Keratinocyte (primary cell): ENCODE data around the gene CLEC16A. TPM values are rescaled to one million over a fixed set of nuclear protein-coding genes. Genes with fewer than 3 reads are reported as not detected.

Source experiments
- DNase-seq: peaks from one replicate; pipeline ENCODE4 v3.0.0-alpha.2; 2011; ENCODE audit warnings: low read depth, missing footprints, low spot score
- FAIRE-seq: peaks from 2 replicates; lab custom pipeline; 2011; peaks lifted over from hg19 to GRCh38; lab: Jason Lieb, UNC
- H2AFZ ChIP-seq: 2 replicates; pipeline ENCODE4 v1.6.0; 2012; ENCODE audit warnings: low read length, control low read depth, inconsistent platforms; ENCODE audit not compliant: control insufficient read depth
- H3K27ac ChIP-seq: 2 replicates; pipeline ENCODE4 v1.5.1; 2011; ENCODE audit warnings: low read length; ENCODE audit not compliant: control insufficient read depth, insufficient read depth
- H3K27me3 ChIP-seq: 3 replicates; pipeline ENCODE4 v1.6.0; 2011; ENCODE audit warnings: low read length; ENCODE audit not compliant: control insufficient read depth, insufficient read depth; ENCODE audit errors: extremely low read depth
- H3K36me3 ChIP-seq, 2 experiments: 2 replicates in 1 of 2; 3 replicates in 1 of 2; pipeline ENCODE4 v1.5.1; 2011; ENCODE audit warnings: low read length in 2 of 2, mild to moderate bottlenecking in 1 of 2; ENCODE audit not compliant: control insufficient read depth in 2 of 2, insufficient read depth in 2 of 2; ENCODE audit errors: extremely low read depth in 1 of 2
- H3K4me1 ChIP-seq: 3 replicates; pipeline ENCODE4 v1.5.1; 2011; ENCODE audit warnings: low read length; ENCODE audit not compliant: control insufficient read depth, insufficient read depth; ENCODE audit errors: extremely low read depth
- H3K4me2 ChIP-seq: 3 replicates; pipeline ENCODE4 v1.6.0; 2011; ENCODE audit warnings: low read depth, low read length; ENCODE audit not compliant: control insufficient read depth, insufficient read depth; ENCODE audit errors: extremely low read depth
- H3K4me3 ChIP-seq, 3 experiments: fragments of 200-600 bp in 1 of 3; sonication (generic) in 1 of 3; 2 replicates in 2 of 3; 3 replicates in 1 of 3; pipeline ENCODE4 v1.5.1; 2011 to 2016; ENCODE audit warnings: low read length in 3 of 3, mild to moderate bottlenecking in 3 of 3, control low read depth in 2 of 3, inconsistent platforms in 1 of 3, low read depth in 1 of 3, mixed read lengths in 1 of 3, mixed run types in 1 of 3, moderate library complexity in 1 of 3; ENCODE audit not compliant: control insufficient read depth in 2 of 3, insufficient read depth in 2 of 3; ENCODE audit errors: extremely low read depth in 1 of 3
- H3K79me2 ChIP-seq: 2 replicates; pipeline ENCODE4 v1.6.0; 2012; ENCODE audit warnings: low read length; ENCODE audit not compliant: control insufficient read depth, insufficient read depth
- H3K9ac ChIP-seq: 3 replicates; pipeline ENCODE4 v1.6.0; 2011; ENCODE audit warnings: low read length; ENCODE audit not compliant: control insufficient read depth, insufficient read depth; ENCODE audit errors: extremely low read depth
- H3K9me1 ChIP-seq: 3 replicates; pipeline ENCODE4 v1.6.0; 2011; ENCODE audit warnings: low read length; ENCODE audit not compliant: control insufficient read depth, insufficient read depth; ENCODE audit errors: extremely low read depth
- H3K9me3 ChIP-seq: 2 replicates; pipeline ENCODE4 v1.5.1; 2012; ENCODE audit warnings: low read depth, low read length; ENCODE audit not compliant: control insufficient read depth
- H4K20me1 ChIP-seq: 3 replicates; pipeline ENCODE4 v1.6.0; 2011; ENCODE audit warnings: low read length; ENCODE audit not compliant: control insufficient read depth, insufficient read depth; ENCODE audit errors: extremely low read depth
- EZH2 ChIP-seq: IDR thresholded peaks from one replicate; pipeline ENCODE4 v1.6.1; 2012; ENCODE audit warnings: inconsistent platforms, mild to moderate bottlenecking, low read length, moderate library complexity
- dilution Hi-C: fragments of 300-500 bp; cut with MboI; formaldehyde crosslinking; loops from one replicate; pipeline ENCODE4 v1.7.0; 2020; ENCODE audit warnings: low sequenced_read_pairs; ENCODE audit not compliant: extremely low pct_ligation_motif_present
- polyA plus RNA-seq, 5 experiments: library from polyadenylated mRNA; depleted of rRNA in 3 of 5; stranded (reverse) in 3 of 5; stranded (forward) in 1 of 5; unstranded in 1 of 5; fragments of >200 nt; gene quantifications; 1 replicate in 1 of 5; 2 replicates in 3 of 5; 3 replicates in 1 of 5; pipeline versions ENCODE4 v1.2.1 to v1.2.3, GENCODE V29; 2011 to 2012; ENCODE audit warnings: missing spikeins in 2 of 5, low read depth in 1 of 5, low replicate concordance in 1 of 5
- TF ChIP-seq, protein P1 (sequence below), 3 experiments: IDR thresholded peaks in 1 of 3; conservative IDR thresholded peaks in 1 of 3; optimal IDR thresholded peaks in 1 of 3; 2 replicates in 2 of 3; 3 replicates in 1 of 3; pipeline versions ENCODE3 to v1.5.1; 2011; ENCODE audit warnings: low read length in 3 of 3, mild to moderate bottlenecking in 3 of 3, moderate library complexity in 2 of 3, control low read depth in 1 of 3, inconsistent platforms in 1 of 3; ENCODE audit not compliant: insufficient read depth in 2 of 3; ENCODE audit errors: extremely low read depth in 1 of 3

Gene CLEC16A
- polyA plus RNA-seq, 1 donor (not counting 4 experiments of a cell fraction or from before 2014, with no cell fraction given): 9.5 TPM

DNA sequence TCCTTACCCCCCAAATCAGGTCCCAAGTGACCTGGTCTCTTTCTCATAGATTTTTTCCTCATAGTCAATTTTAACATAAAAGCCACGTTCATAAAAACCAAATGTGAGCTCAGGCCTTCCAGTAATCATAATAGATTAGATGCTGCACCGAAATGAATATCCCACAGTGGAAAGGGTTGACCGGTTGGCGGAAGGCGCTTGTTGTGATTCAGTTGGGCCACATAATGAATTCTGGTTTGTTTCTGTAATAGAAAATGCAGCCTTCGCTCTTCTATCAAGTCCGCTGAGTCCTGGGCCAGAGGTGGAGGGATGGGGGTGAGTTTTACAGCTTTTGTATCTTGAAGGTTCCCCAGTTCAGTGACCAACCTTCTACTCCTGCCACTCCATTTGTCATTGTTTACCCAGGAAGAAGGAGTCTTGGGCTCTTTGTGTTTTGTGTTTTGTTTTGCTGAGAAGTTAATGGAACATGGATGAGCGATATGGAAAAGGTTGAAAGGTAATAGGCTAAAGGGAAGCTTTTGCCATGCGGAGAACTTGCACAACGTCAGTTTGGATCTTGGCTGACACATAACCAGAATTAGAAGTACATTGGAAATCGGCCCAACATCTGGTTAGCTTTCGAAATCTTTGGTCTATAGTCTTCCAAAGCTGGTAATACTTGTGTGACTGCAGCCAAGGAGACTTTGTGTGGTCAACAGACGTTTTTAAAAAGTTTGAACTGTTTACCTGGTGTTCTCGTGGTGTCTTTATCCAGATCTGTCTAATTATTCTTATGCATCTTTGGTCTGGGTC is 89.5 kb downstream of the CLEC16A start:
- Histone ChIP-seq H2AFZ (no peak overlapping the region), H3K36me3 (peaks cover 4 to 8% of the 10 kb centered on the region in 2 experiments), H3K9me3 (no peaks in the 10 kb centered on the region), H3K4me2 (peak overlapping the region; percentile 17), H3K27ac (peak overlapping the region; percentile 49), H3K4me3 (no peak overlapping the region), H3K79me2 (no peaks in the 10 kb centered on the region), H3K27me3 (no peaks in the 10 kb centered on the region), H3K9me1 (peaks cover 3% of the 10 kb centered on the region), H3K9ac (no peak overlapping the region), H3K4me1 (peaks cover 51% of the 10 kb centered on the region), H4K20me1 (no peaks in the 10 kb centered on the region)
- peak; percentile 39 for FAIRE-seq
- no peak for DNase-seq
- TF ChIP-seq, protein P1, sequence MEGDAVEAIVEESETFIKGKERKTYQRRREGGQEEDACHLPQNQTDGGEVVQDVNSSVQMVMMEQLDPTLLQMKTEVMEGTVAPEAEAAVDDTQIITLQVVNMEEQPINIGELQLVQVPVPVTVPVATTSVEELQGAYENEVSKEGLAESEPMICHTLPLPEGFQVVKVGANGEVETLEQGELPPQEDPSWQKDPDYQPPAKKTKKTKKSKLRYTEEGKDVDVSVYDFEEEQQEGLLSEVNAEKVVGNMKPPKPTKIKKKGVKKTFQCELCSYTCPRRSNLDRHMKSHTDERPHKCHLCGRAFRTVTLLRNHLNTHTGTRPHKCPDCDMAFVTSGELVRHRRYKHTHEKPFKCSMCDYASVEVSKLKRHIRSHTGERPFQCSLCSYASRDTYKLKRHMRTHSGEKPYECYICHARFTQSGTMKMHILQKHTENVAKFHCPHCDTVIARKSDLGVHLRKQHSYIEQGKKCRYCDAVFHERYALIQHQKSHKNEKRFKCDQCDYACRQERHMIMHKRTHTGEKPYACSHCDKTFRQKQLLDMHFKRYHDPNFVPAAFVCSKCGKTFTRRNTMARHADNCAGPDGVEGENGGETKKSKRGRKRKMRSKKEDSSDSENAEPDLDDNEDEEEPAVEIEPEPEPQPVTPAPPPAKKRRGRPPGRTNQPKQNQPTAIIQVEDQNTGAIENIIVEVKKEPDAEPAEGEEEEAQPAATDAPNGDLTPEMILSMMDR (optimal IDR thresholded peaks at IDR 0.05 in 1 of 3, IDR thresholded peaks at IDR 0.05 in 1 of 3, conservative IDR thresholded peaks at IDR 0.05 in 1 of 3; ENCODE audit: extremely low read depth in 1 of 3, insufficient read depth in 2 of 3, low read length in 3 of 3): no peak
- TF ChIP-seq EZH2: no peak
- dilution Hi-C loops: no loop called here

DNA sequence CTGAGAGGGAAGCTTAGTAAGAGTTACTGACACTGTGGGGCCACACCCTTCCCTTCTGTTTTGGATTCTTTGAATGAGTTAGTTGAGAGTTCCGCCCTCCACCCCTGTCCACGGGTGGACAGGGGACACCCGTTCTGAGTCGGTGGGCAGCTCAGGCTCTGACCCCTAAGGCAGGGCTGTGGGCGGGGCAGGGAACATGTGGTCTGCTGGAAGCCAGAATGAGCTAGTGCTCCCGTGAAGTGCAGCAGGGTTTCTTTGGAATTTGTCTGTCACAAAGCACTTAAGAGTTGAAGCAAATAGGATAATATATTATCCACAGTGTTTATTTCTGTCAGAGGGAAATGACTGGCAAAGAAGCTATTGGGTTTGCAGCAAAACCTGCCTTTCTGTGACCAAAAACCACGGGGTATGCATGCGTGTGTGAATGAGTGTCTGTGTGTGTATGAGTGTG is 90.1 kb downstream of the CLEC16A start:
- Histone ChIP-seq H3K4me2 (peak overlapping the region; percentile 17), H3K79me2 (no peaks in the 10 kb centered on the region), H3K9me3 (no peaks in the 10 kb centered on the region), H3K4me3 (no peak overlapping the region), H3K27ac (peak overlapping the region; percentile 49), H3K4me1 (peaks cover 54% of the 10 kb centered on the region), H4K20me1 (no peaks in the 10 kb centered on the region), H3K27me3 (no peaks in the 10 kb centered on the region), H3K9ac (no peak overlapping the region), H3K9me1 (peaks cover 3% of the 10 kb centered on the region), H2AFZ (no peak overlapping the region), H3K36me3 (peaks cover 4 to 8% of the 10 kb centered on the region in 2 experiments)
- no peak for FAIRE-seq
- DNase-seq: no peak
- no peak for TF ChIP-seq EZH2
- TF ChIP-seq, protein P1 (optimal IDR thresholded peaks at IDR 0.05 in 1 of 3, IDR thresholded peaks at IDR 0.05 in 1 of 3, conservative IDR thresholded peaks at IDR 0.05 in 1 of 3; ENCODE audit: extremely low read depth in 1 of 3, insufficient read depth in 2 of 3, low read length in 3 of 3): no peak
- dilution Hi-C loops: no loop called here
